GM12878 (cell line): ENCODE data around the gene SP100. TPM values are rescaled to one million over a fixed set of nuclear protein-coding genes. Genes with fewer than 3 reads are reported as not detected.

ENCODE experiments used
- ATF2 ChIP-seq: IDR thresholded peaks from 2 replicates; pipeline ENCODE4 v1.6.1; 2012; ENCODE audit warnings: low read length, inconsistent platforms
- CTCF ChIP-seq, 3 experiments: IDR thresholded peaks in 2 of 3; conservative IDR thresholded peaks in 1 of 3; 2 replicates each; pipeline ENCODE4 v1.5.1; 2011; ENCODE audit warnings: low read depth in 3 of 3, low read length in 3 of 3, mild to moderate bottlenecking in 3 of 3, control low read depth in 2 of 3, moderate library complexity in 2 of 3, inconsistent platforms in 1 of 3, mixed read lengths in 1 of 3; ENCODE audit not compliant: control insufficient read depth in 2 of 3, insufficient read depth in 1 of 3; ENCODE audit errors: extremely low read depth in 1 of 3
- E2F4 ChIP-seq: IDR thresholded peaks from 2 replicates; pipeline ENCODE4 v1.6.1; 2012; ENCODE audit warnings: low read depth, low read length, improper control_type of control experiment
- E4F1 ChIP-seq: fragments of 450-650 bp; IDR thresholded peaks from 2 replicates; pipeline ENCODE4 v1.6.1; 2018; ENCODE audit warnings: borderline replicate concordance, mild to moderate bottlenecking; ENCODE audit not compliant: partially characterized antibody
- SP1 ChIP-seq: IDR thresholded peaks from one replicate; pipeline ENCODE4 v1.6.1; 2011; ENCODE audit warnings: low read depth, low read length
- SUPT20H ChIP-seq: IDR thresholded peaks from 2 replicates; pipeline ENCODE4 v1.6.1; 2011; ENCODE audit warnings: low read depth, mild to moderate bottlenecking, low read length, moderate library complexity, borderline replicate concordance; ENCODE audit not compliant: control insufficient read depth
- TAF1 ChIP-seq: IDR thresholded peaks from 2 replicates; pipeline ENCODE4 v1.6.1; 2011; ENCODE audit warnings: mild to moderate bottlenecking, low read depth, low read length, borderline replicate concordance
- TCF12 ChIP-seq: IDR thresholded peaks from 2 replicates; pipeline ENCODE4 v1.6.1; 2011; ENCODE audit warnings: low read depth, mild to moderate bottlenecking, low read length
- USF2 ChIP-seq: IDR thresholded peaks from 2 replicates; pipeline ENCODE4 v1.6.1; 2011; ENCODE audit warnings: low read depth, low read length, improper control_type of control experiment, borderline replicate concordance
- ZBTB40 ChIP-seq: fragments of 450-650 bp; IDR thresholded peaks from 2 replicates; pipeline ENCODE4 v1.6.1; 2016; ENCODE audit warnings: mild to moderate bottlenecking, moderate library complexity, borderline replicate concordance
- polyA plus RNA-seq, 11 experiments: library from polyadenylated mRNA; depleted of rRNA in 4 of 11; unstranded in 6 of 11; stranded (reverse) in 5 of 11; fragments of >200 nt; fragmentation: Nextera tagmentation in 4 of 11; fragmentation: Illumina TruSeq in 1 of 11; extraction: Ambion mirVana in 4 of 11; extraction: Trizol in 1 of 11; gene quantifications; 1 replicate in 1 of 11; 2 replicates in 10 of 11; pipeline versions ENCODE4 v1.2.1 to v1.2.3, GENCODE V29; 2011 to 2016; ENCODE audit warnings: inconsistent platforms in 2 of 11, missing spikeins in 2 of 11, low read depth in 1 of 11
- total RNA-seq, 4 experiments: library from RNA; depleted of rRNA in 3 of 4; stranded (reverse); fragments of >200 nt in 3 of 4; fragmentation: Illumina TruSeq in 1 of 4; extraction: Trizol in 1 of 4; gene quantifications; 2 replicates each; pipeline versions ENCODE4 v1.2.1 to v1.2.3, GENCODE V29; 2013 to 2021

SP100 gene
- total and polyA plus RNA-seq, 10 of the 15 experiments (the other 5 are each of a cell fraction or from before 2014, with no cell fraction given): 109 to 239 (median 180) TPM

- no peak for TF ChIP-seq E4F1
- no peak for TF ChIP-seq SUPT20H
- peak; percentile 64 for TF ChIP-seq TCF12
- TF ChIP-seq ZBTB40: no peak; the same call in 1 of the 2 replicates
- TF ChIP-seq CTCF (IDR thresholded peaks at IDR 0.05 in 2 of 3, conservative IDR thresholded peaks at IDR 0.05 in 1 of 3; ENCODE audit: control insufficient read depth in 2 of 3, extremely low read depth in 1 of 3, insufficient read depth in 1 of 3, low read depth in 3 of 3, low read length in 3 of 3): no peak
- peak; percentile 91 for TF ChIP-seq ATF2
- TF ChIP-seq E2F4: no peak
- TF ChIP-seq TAF1: no peak
- no peak for TF ChIP-seq USF2
- TF ChIP-seq SP1: peak; percentile 59
Measured at GRCh38 chr2:230582851-230583283, 166.9 kb downstream of the SP100 start (continued).
